Measurements from ENCODE around the gene PNRC1. TPM values are rescaled to one million over a fixed set of nuclear protein-coding genes. Genes with fewer than 3 reads are reported as not detected.

The PNRC1 gene
- total RNA-seq, 1 experiment from 2014 or later, result 9.3 TPM

DNA sequence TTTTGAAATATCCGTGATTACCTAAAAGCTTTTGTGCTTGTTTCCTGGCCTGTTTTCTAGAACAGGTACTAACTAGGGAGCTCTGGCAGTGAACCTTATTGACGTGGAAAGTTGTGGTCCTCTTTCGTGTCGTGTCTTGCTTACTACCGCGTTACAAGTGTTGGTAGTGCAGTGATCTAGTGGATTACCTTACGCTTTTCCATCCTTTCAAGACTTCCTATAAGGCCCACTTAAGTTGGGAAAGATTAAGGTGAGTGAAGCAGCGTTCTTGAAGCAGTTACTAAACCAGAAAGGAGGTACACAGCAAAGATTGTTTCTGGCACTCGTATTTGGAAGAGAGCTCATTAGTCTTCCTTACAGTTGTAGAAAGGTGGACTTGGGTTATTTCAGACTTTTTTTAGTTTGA, 1.9 kb downstream of the PNRC1 start:
- Histone ChIP-seq H3K79me2 (ENCODE audit: low read length) (peaks cover 24% of the 10 kb centered on the region), H3K36me3 (ENCODE audit: low read depth, low read length) (peaks cover 8% of the 10 kb centered on the region; the same call in 1 of the 2 replicates), H3K4me2 (ENCODE audit: low read length) (peak overlapping the region; percentile 91), H3K9ac (ENCODE audit: low read length) (peak overlapping the region; percentile 89), H3K27me3 (ENCODE audit: low read length) (no peaks in the 10 kb centered on the region), H3K27ac (ENCODE audit: low read length) (peak overlapping the region; percentile 68; the same call in 1 of the 2 replicates), H4K20me1 (ENCODE audit: low read length) (peaks cover 12% of the 10 kb centered on the region), H2AFZ (ENCODE audit: low read length) (no peak overlapping the region), H3K4me3 (ENCODE audit: low read length) (peak overlapping the region; percentile 82), H3K9me3 (ENCODE audit: low read length) (no peaks in the 10 kb centered on the region), H3F3A (ENCODE audit: low read length, unreplicated experiment) (no peaks in the 10 kb centered on the region), H3K4me1 (ENCODE audit: insufficient read depth, low read length) (peaks cover 28% of the 10 kb centered on the region), H3K9me2 (replicated peaks; ENCODE audit: low read length) (no peaks in the 10 kb centered on the region)
- intact Hi-C loops (cut with micrococcal nuclease), result loop anchor here (5.0 kb wide), 1 partner anchor 35 kb away; no protein-coding TSS in a partner anchor
- BruUV-seq (replicated peaks), result no TSS peak
- TF ChIP-seq, protein P1, sequence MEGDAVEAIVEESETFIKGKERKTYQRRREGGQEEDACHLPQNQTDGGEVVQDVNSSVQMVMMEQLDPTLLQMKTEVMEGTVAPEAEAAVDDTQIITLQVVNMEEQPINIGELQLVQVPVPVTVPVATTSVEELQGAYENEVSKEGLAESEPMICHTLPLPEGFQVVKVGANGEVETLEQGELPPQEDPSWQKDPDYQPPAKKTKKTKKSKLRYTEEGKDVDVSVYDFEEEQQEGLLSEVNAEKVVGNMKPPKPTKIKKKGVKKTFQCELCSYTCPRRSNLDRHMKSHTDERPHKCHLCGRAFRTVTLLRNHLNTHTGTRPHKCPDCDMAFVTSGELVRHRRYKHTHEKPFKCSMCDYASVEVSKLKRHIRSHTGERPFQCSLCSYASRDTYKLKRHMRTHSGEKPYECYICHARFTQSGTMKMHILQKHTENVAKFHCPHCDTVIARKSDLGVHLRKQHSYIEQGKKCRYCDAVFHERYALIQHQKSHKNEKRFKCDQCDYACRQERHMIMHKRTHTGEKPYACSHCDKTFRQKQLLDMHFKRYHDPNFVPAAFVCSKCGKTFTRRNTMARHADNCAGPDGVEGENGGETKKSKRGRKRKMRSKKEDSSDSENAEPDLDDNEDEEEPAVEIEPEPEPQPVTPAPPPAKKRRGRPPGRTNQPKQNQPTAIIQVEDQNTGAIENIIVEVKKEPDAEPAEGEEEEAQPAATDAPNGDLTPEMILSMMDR (conservative IDR thresholded peaks at IDR 0.05; ENCODE audit: low read depth, low read length), result no peak
- no peak for TF ChIP-seq EZH2 (IDR thresholded peaks at IDR 0.05; ENCODE audit: low read length, unreplicated experiment)
- TF ChIP-seq EZH2phosphoT487 (IDR thresholded peaks at IDR 0.05; ENCODE audit: borderline replicate concordance, low read length), result no peak
- POLR2A ChIA-PET (ENCODE audit: unreplicated experiment), result interaction anchor here (0.6 kb wide), 1 partner anchor 270 kb away, joined by 3 read pairs; no protein-coding TSS in a partner anchor
- ATAC-seq (no peak), DNase-seq (peak; percentile 13)
- CTCF ChIA-PET, result no interaction called here

DNA sequence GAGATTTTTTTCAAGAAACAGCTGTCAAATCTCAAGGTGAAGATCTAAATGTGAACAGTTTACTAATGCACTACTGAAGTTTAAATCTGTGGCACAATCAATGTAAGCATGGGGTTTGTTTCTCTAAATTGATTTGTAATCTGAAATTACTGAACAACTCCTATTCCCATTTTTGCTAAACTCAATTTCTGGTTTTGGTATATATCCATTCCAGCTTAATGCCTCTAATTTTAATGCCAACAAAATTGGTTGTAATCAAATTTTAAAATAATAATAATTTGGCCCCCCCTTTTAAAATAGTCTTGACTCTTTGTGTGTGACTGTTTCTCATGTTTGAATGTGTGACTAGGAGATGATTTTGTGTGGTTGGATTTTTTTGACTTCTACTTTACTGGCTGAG, 4.0 kb downstream of the PNRC1 start:
- no peak overlapping the region for H3K9ac ChIP-seq (ENCODE audit: low read length)
- H3K27me3 ChIP-seq (ENCODE audit: low read length), result no peaks in the 10 kb centered on the region
- peaks cover 24% of the 10 kb centered on the region for H3K79me2 ChIP-seq (ENCODE audit: low read length)
- ChIA-PET CTCF (no interaction called here), POLR2A (ENCODE audit: unreplicated experiment) (interaction anchor here (0.7 kb wide), 1 partner anchor 121 kb away, joined by 4 read pairs; the partner anchor contains the start of gene RNGTT)
- H4K20me1 ChIP-seq (ENCODE audit: low read length), result peaks cover 12% of the 10 kb centered on the region
- H3K4me1 ChIP-seq (ENCODE audit: insufficient read depth, low read length), result peaks cover 28% of the 10 kb centered on the region
- intact Hi-C loops (cut with micrococcal nuclease), result loop anchor here (5.0 kb wide), 1 partner anchor 37 kb away; no protein-coding TSS in a partner anchor
- no peaks in the 10 kb centered on the region for H3K9me3 ChIP-seq (ENCODE audit: low read length)
- H2AFZ ChIP-seq (ENCODE audit: low read length), result no peak overlapping the region
- no peak overlapping the region for H3K27ac ChIP-seq (ENCODE audit: low read length)
- no peaks in the 10 kb centered on the region for H3F3A ChIP-seq (ENCODE audit: low read length, unreplicated experiment)
- H3K4me2 ChIP-seq (ENCODE audit: low read length), result peak overlapping the region; percentile 28; the same call in 1 of the 2 replicates
- no peak for ATAC-seq
- BruUV-seq (replicated peaks), result no TSS peak
- no peak for TF ChIP-seq EZH2 (IDR thresholded peaks at IDR 0.05; ENCODE audit: low read length, unreplicated experiment)
- TF ChIP-seq EZH2phosphoT487 (IDR thresholded peaks at IDR 0.05; ENCODE audit: borderline replicate concordance, low read length), result no peak
- TF ChIP-seq, protein P1 (conservative IDR thresholded peaks at IDR 0.05; ENCODE audit: low read depth, low read length), result no peak
- DNase-seq, result no peak
- H3K9me2 ChIP-seq (replicated peaks; ENCODE audit: low read length), result no peaks in the 10 kb centered on the region
- peaks cover 8% of the 10 kb centered on the region; the same call in 1 of the 2 replicates for H3K36me3 ChIP-seq (ENCODE audit: low read depth, low read length)
- no peak overlapping the region for H3K4me3 ChIP-seq (ENCODE audit: low read length)

DNA sequence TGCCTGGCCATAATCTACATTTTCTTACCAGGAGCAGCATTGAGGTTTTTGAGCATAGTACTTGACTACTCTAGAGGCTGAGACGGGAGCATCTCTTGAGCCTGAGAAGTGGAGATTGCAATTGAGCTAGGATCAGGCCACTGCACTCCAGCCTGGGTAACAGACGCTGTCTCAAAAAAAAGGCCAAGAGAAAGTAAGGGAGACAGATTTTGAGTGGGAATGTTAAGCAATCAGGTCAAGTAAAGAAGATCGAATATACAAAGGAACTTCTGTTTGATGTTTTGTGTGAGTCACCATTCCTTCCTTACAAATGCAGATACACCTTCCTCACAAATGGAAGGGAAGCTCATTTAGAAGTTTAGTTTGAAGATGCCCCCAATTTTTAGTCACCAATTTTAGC, 4.4 kb downstream of the PNRC1 start:
- DNase-seq (peak; percentile 33), ATAC-seq (no peak)
- Histone ChIP-seq H3K4me2 (ENCODE audit: low read length) (peak overlapping the region; percentile 28; the same call in 1 of the 2 replicates), H4K20me1 (ENCODE audit: low read length) (peaks cover 12% of the 10 kb centered on the region), H3K27me3 (ENCODE audit: low read length) (no peaks in the 10 kb centered on the region), H3K9me3 (ENCODE audit: low read length) (no peaks in the 10 kb centered on the region), H3K4me3 (ENCODE audit: low read length) (no peak overlapping the region), H3K79me2 (ENCODE audit: low read length) (peaks cover 24% of the 10 kb centered on the region), H3K4me1 (ENCODE audit: insufficient read depth, low read length) (peaks cover 28% of the 10 kb centered on the region), H3F3A (ENCODE audit: low read length, unreplicated experiment) (no peaks in the 10 kb centered on the region), H3K9me2 (replicated peaks; ENCODE audit: low read length) (no peaks in the 10 kb centered on the region), H2AFZ (ENCODE audit: low read length) (no peak overlapping the region), H3K27ac (ENCODE audit: low read length) (no peak overlapping the region), H3K36me3 (ENCODE audit: low read depth, low read length) (peaks cover 8% of the 10 kb centered on the region; the same call in 1 of the 2 replicates), H3K9ac (ENCODE audit: low read length) (no peak overlapping the region)
- no TSS peak for BruUV-seq (replicated peaks)
- ChIA-PET POLR2A (ENCODE audit: unreplicated experiment) (interaction anchor here (0.7 kb wide), 1 partner anchor 121 kb away, joined by 4 read pairs; the partner anchor contains the start of gene RNGTT), CTCF (interaction anchor here (0.6 kb wide), 1 partner anchor 103 kb away, joined by 3 read pairs; no protein-coding TSS in a partner anchor)
- intact Hi-C loops (cut with micrococcal nuclease), result loop anchor here (5.0 kb wide), 1 partner anchor 38 kb away; no protein-coding TSS in a partner anchor
- TF ChIP-seq EZH2phosphoT487 (IDR thresholded peaks at IDR 0.05; ENCODE audit: borderline replicate concordance, low read length) (no peak), EZH2 (IDR thresholded peaks at IDR 0.05; ENCODE audit: low read length, unreplicated experiment) (no peak)
- TF ChIP-seq, protein P1 (conservative IDR thresholded peaks at IDR 0.05; ENCODE audit: low read depth, low read length), result no peak

All from PC-3 (cell line).